Measurements from ENCODE around the gene SEC22A. TPM values are rescaled to one million over a fixed set of nuclear protein-coding genes. Genes with fewer than 3 reads are reported as not detected.
A peak's percentile ranks its signal among the peaks of the same experiment; 100 is the strongest.

Gene SEC22A
- total RNA-seq, 1 donor from 2014 or later, result 6.4 TPM

DNA sequence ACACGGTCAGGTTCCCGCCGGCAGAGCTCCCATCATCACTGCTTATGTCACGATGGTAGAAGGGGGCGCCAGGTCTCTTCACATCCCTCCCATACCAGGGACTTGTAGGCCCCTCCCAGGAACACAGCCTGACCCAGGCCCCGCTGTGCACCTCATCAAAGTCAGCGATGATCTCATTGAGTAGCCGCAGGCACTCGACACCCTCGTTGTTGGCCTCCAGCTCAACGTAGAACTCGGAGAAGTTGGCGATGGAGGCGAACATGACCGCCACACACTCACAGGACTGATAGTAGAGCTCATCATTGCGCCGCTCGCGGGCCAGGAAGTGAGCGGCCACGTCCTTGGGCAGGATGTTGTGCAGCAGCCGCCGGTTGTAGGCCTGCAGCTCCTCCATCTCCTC lies 89.2 kb downstream of the SEC22A start:
- no peaks in the 10 kb centered on the region for H3K4me1 ChIP-seq
- H3K9me3 ChIP-seq, result no peaks in the 10 kb centered on the region
- TF ChIP-seq, protein P1, sequence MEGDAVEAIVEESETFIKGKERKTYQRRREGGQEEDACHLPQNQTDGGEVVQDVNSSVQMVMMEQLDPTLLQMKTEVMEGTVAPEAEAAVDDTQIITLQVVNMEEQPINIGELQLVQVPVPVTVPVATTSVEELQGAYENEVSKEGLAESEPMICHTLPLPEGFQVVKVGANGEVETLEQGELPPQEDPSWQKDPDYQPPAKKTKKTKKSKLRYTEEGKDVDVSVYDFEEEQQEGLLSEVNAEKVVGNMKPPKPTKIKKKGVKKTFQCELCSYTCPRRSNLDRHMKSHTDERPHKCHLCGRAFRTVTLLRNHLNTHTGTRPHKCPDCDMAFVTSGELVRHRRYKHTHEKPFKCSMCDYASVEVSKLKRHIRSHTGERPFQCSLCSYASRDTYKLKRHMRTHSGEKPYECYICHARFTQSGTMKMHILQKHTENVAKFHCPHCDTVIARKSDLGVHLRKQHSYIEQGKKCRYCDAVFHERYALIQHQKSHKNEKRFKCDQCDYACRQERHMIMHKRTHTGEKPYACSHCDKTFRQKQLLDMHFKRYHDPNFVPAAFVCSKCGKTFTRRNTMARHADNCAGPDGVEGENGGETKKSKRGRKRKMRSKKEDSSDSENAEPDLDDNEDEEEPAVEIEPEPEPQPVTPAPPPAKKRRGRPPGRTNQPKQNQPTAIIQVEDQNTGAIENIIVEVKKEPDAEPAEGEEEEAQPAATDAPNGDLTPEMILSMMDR (IDR thresholded peaks at IDR 0.05), result no peak
- peaks cover 75 to 79% of the 10 kb centered on the region in 2 donors for H3K36me3 ChIP-seq
- H3K27ac ChIP-seq, result no peak overlapping the region
- intact Hi-C loops (cut with DNase I), result no loop called here
- no peak overlapping the region for H3K4me3 ChIP-seq
- no peak for DNase-seq (ENCODE audit: low spot score in 2 of 2)
- H3K27me3 ChIP-seq, result no peaks in the 10 kb centered on the region

DNA sequence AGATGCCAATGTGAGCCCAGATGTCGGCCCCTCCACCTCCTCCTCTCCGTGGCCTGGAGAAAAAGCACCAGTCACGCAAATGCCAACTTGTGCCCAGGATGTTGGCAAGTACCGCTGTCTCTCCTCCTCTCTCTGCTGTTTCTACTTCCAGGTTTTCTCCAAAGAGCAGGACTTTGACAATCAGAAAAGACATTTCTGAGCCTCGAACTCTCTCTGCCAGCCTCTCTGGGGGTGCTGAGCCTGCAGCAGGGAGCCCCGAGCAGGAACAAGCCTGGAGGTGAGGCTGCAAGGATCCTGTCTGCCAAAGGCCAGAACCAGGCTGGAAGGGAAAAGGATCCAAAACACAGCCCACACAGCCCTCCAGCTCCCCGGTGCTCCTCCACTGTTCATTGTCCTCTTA lies 89.7 kb downstream of the SEC22A start:
- intact Hi-C loops (cut with DNase I), result no loop called here
- DNase-seq (ENCODE audit: low spot score in 2 of 2), result no peak

DNA sequence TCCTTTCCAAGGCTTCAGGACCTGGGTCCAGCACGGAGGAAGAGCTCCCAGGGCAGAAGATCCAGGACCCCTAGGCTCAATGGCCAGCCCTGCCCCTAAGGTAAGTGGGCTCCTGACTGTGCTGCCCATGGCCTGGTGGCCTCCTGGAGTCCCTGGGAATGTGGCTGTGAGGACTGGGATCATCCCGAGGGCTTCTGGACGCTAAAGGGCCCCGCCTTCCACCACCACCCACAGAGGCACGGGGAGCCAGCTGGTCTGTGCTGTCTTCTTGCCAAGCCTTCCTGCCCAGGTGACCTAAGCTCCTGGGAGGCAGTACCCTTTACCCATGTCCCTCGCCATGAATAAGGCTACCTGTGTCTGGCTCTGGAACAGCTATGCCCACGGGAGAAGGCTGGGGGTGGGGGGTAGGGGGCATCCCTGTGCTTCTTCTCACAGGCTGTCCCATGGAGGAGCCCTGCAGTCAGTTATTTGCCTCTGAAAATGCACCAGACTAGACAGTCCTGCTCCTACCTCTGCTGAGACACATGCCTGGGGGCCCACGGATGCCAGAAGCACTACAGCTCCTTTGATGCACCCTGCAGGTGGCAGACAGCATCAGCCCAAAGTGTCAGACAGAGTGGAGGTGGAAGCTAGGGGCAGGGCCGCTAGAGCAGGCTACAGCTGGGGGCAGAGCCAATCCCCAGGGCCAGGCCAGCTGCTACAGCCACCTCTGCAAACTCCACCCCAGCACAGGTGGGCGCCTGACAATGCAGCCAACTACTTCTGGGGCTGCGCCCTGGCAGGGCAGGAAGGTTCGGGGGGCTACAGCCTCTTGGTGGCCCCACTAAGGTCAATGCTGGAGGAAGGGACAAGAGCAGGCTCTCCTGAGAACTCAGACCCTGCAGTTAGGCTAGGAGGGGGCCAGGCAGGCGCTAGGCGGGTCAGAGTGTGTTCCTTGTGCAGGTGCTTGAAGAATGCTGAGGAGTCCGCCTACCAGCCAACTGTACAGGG lies 90.9 kb downstream of the SEC22A start:
- peak overlapping the region in 1 of 2 donors; percentile 9 for H3K27ac ChIP-seq
- H3K27me3 ChIP-seq, result no peaks in the 10 kb centered on the region
- no peaks in the 10 kb centered on the region for H3K4me1 ChIP-seq
- no peak overlapping the region for H3K4me3 ChIP-seq
- no peaks in the 10 kb centered on the region for H3K9me3 ChIP-seq
- intact Hi-C loops (cut with DNase I), result no loop called here
- peaks cover 79% of the 10 kb centered on the region in 2 donors for H3K36me3 ChIP-seq
- no peak for DNase-seq (ENCODE audit: low spot score in 2 of 2)
- TF ChIP-seq, protein P1 (IDR thresholded peaks at IDR 0.05), result no peak

More for the DNA sequence above, 89.7 kb downstream of the SEC22A start:
- Histone ChIP-seq H3K4me3 (no peak overlapping the region), H3K36me3 (peaks cover 77 to 79% of the 10 kb centered on the region in 2 donors), H3K27me3 (no peaks in the 10 kb centered on the region), H3K9me3 (no peaks in the 10 kb centered on the region), H3K4me1 (no peaks in the 10 kb centered on the region), H3K27ac (no peak overlapping the region)
- TF ChIP-seq, protein P1 (IDR thresholded peaks at IDR 0.05), result no peak

DNA sequence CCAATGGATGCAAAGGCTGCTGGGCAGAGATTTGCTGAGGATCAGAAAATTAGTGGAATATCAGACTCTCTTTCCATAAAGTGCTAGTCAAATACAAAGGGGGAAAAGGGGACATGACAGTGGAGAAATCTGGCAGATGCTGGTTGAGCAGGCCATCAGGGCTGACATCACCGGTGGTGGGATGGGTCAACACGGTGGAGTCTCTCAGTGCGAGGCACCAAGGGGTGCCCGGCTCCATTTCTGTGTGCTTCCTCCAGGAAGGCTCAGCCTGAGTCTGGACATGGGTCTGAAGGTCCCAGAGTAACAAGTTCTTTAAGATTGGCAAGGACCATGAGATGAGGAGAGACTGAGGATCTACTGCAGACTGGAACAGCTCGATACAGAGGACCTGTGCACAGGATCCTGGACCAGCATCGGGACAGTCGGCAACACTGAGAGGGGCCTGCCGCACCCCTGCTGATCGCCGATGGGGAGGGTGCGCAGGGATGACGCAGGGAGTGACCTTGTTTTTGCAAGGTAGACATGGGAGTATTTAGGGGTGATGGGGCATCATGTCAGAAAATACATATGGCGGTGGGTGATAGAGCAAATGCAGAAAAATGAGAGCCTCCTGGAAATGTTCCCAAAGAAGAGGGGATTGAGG lies 92.7 kb downstream of the SEC22A start:
- DNase-seq (ENCODE audit: low spot score in 2 of 2), result no peak
- intact Hi-C loops (cut with DNase I), result no loop called here
- peaks cover 77 to 88% of the 10 kb centered on the region in 2 donors for H3K36me3 ChIP-seq

DNA sequence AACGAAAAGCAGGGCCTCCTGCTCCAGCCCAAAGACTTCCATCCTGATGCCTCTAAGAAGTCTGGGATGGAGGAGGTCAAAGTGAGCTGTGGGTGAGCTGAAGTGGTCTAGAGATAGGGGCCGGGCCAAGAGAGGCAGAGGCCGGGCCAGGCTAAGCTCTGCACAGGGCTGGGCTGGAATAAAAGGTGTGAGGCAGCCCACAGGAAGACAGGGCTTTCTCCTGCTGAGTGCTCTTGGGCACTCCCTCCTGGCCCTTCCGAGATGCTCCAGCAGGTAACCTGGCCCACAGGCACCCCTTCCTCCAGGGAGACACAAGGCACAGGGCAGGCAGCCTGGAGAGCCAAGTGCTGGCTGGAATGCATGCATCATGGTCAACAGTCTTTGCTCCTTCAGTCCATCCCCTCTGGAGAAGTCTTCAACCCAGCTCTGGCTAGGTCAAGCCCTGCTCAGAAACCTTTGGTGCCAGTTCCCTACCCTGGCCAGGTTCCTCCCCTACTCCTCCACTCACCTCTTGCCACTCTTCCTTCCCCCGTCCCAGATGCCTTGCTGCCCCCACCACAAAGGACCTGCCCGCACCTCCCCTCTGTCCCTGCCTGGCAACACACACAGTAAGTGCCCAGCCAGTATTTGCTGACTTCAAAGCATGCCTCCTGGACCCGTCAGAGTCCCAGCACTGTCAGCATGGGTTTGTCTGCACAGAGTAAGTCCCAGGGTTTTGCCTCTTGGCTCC lies 93.6 kb downstream of the SEC22A start:
- H3K27ac ChIP-seq, result no peak overlapping the region
- no peaks in the 10 kb centered on the region for H3K9me3 ChIP-seq
- TF ChIP-seq, protein P1 (IDR thresholded peaks at IDR 0.05), result no peak
- DNase-seq (ENCODE audit: low spot score in 2 of 2), result no peak
- intact Hi-C loops (cut with DNase I), result no loop called here
- peaks cover 77 to 88% of the 10 kb centered on the region in 2 donors for H3K36me3 ChIP-seq
- H3K4me1 ChIP-seq, result no peaks in the 10 kb centered on the region
- no peak overlapping the region for H3K4me3 ChIP-seq
- no peaks in the 10 kb centered on the region for H3K27me3 ChIP-seq

More for the DNA sequence above, 92.7 kb downstream of the SEC22A start:
- Histone ChIP-seq H3K9me3 (no peaks in the 10 kb centered on the region), H3K4me1 (no peaks in the 10 kb centered on the region), H3K27me3 (no peaks in the 10 kb centered on the region), H3K27ac (no peak overlapping the region), H3K4me3 (no peak overlapping the region)
- TF ChIP-seq, protein P1 (IDR thresholded peaks at IDR 0.05), result no peak
